GM12875 (cell line): ENCODE measurements around the gene STXBP3.
"Not testable (repeated sequence)": the region's sequence is repeated elsewhere in the genome, so short reads cannot be mapped to it uniquely, and the experiment has no call there.

Experiments
- H3K4me3 ChIP-seq: one replicate; pipeline ENCODE4 v1.5.1; 2011; ENCODE audit warnings: low read depth, low read length, control low read depth
- TF ChIP-seq, protein P1 (sequence below): IDR thresholded peaks from 2 replicates; pipeline ENCODE4 v1.5.1; 2011; ENCODE audit warnings: low read depth, mild to moderate bottlenecking, control low read depth, inconsistent platforms, low read length, moderate library complexity, borderline replicate concordance; ENCODE audit not compliant: insufficient read depth

The STXBP3 gene

DNA sequence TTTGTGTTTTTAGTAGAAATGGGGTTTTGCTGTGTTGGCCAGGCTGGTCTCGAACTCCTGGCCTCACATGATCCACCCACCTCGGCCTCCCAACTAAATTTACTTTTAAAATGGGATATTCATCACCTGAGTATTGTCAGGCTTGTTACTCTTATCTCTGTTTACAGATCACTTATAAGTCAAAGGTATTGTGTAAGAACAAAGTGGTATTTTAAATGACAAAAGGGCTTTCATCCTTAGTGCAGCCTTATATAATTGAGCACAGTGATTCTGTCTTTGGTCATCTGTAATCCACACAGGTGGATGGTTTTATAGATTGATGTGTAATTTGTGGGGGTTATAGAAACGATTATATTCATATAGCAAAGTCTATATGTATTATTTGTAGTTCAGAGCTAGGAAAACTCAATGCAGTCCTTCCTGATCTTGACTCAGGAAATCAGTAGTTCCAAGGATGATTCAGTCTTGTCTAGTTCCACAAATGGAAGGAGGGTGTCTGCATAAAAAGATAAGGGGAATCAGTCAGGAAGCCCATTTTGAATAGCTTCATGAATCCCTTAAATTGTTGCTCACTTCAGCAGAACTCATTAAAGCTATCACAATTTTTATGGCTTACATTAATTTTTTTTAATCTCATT lies 34.6 kb downstream of the STXBP3 start:
- TF ChIP-seq, protein P1, sequence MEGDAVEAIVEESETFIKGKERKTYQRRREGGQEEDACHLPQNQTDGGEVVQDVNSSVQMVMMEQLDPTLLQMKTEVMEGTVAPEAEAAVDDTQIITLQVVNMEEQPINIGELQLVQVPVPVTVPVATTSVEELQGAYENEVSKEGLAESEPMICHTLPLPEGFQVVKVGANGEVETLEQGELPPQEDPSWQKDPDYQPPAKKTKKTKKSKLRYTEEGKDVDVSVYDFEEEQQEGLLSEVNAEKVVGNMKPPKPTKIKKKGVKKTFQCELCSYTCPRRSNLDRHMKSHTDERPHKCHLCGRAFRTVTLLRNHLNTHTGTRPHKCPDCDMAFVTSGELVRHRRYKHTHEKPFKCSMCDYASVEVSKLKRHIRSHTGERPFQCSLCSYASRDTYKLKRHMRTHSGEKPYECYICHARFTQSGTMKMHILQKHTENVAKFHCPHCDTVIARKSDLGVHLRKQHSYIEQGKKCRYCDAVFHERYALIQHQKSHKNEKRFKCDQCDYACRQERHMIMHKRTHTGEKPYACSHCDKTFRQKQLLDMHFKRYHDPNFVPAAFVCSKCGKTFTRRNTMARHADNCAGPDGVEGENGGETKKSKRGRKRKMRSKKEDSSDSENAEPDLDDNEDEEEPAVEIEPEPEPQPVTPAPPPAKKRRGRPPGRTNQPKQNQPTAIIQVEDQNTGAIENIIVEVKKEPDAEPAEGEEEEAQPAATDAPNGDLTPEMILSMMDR = no peak

DNA sequence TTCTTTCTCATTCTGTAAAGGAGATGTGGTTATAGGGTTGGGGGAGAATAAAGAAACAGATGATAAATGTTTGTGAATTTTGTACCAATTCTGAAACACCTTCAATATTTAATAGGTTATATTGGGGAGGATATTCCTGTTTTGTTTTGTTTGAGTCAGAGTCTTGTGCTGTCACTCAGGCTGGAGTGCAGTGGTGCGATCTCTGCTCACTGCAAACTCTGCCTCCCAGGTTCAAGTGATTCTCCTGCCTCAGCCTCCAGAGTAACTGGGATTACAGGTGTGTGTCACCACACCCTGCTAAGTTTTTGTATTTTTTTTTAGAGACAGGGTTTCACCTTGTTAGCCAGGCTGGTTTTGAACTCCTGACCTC lies 35.1 kb downstream of the STXBP3 start:
- H3K4me3 ChIP-seq = not testable (repeated sequence)

More for the DNA sequence above, 34.6 kb downstream of the STXBP3 start:
- no peak overlapping the region for H3K4me3 ChIP-seq

DNA sequence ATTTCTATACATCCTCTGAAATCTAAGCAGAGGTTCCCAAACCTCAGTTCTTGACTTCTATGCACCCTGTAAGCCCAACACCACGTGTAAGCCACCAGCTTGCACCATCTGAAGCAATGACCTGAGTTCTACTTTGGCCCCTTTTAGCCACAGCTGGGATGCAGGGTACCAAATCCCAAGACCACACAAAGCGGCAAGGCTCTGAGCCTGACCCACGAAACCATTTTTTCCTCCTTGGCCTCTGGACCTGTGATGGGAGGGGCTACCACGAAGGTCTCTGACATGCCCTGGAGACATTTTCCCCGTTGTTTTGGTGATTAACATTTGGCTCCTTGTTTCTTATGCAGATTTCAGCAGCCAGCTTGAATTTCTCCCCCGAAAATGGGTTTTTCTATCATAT lies 38.8 kb downstream of the STXBP3 start:
- TF ChIP-seq, protein P1 = no peak
- no peak overlapping the region for H3K4me3 ChIP-seq

DNA sequence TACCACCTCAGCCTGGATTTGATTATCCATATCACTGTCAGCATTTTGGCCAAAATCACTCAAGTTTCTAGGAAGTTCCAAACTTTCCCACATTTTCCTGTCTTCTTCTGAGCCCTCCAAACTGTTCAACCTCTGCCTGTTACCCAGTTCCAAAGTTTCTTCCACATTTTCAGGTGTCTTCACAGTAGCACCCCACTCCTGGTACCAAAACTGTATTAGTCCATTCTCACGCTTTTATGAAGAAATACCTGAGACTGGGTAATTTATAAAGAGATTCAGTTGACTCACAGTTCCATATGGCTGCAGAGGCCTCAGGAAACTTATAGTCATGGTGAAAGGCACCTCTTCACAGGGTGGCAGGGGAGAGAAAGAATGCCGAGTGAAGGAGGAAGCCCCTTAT lies 39.4 kb downstream of the STXBP3 start:
- no peak overlapping the region for H3K4me3 ChIP-seq
- TF ChIP-seq, protein P1 = no peak

DNA sequence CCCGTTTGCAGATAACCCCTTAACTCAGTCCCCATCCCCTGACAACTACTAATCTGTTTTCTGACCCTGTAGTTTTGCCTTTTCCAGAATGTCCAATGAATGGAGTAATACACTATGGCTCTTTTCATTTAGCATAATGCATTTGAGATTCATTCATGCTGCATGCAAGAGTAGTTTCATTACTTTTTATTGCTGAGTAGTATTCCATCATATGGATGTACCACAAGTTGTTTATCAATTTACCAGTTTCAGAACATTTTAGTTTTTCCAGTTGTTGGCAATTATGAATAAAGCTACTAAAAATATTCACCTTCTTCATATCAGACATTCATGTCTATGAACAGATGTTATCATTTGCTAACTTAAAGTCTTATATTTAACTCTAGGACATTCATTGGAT lies 45.3 kb downstream of the STXBP3 start:
- no peak overlapping the region for H3K4me3 ChIP-seq
- TF ChIP-seq, protein P1 = no peak

DNA sequence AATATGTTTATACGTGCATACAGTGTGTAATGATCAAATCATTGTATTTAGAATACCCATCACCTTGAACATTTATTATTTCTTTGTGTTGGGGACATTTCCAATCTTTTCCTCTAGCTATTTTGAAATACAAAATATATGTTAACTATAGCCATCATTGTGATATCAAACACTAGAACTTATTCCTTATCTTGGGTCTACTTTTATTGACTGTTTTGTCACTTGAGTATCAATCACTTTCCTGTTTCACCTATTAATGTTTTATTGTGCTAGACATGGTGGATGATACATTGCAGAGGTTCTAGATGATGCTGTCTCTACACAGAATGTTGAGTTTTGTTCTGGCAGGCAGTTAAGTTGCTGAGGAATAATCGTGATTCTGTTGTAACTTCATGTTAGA lies 45.9 kb downstream of the STXBP3 start:
- H3K4me3 ChIP-seq = no peak overlapping the region
- TF ChIP-seq, protein P1 = no peak

DNA sequence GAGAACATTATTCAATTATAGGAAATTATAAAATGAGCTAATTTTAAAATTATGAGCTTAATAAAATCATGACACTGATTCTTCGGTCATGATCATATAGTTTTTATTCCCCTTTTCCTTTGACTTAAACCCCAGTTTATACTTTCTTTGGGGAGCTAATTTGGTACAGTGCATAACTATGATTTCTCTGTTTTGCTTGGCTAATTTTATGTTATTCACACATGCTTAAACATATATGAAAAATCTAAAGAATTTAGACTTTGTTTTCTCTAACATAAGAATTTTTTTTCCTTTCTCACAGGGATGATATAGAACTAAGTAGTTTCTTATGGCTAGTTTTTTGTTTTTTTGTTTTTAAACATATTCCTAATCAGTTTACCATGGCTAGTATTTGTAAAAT lies 52.5 kb downstream of the STXBP3 start:
- TF ChIP-seq, protein P1 = no peak

DNA sequence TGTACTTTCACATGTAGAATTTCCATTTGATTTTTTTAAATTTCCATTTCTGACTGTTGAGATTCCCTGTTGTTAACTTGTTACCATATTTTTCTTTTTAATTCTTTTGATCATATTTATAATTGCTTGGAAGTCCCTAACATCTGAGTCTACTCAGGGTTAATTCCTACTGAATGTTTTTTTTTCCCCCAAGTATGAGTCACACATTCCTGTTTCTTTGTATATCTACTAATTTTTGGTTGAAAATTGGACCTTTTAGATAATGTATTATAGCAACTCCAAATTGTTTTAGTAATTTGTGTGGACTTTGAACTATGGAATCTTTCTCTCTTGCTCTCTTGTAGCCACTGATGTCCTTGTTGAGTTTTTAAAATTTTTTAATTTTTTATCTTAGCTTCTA lies 54.6 kb downstream of the STXBP3 start:
- no peak overlapping the region for H3K4me3 ChIP-seq
- TF ChIP-seq, protein P1 = no peak

More for the DNA sequence above, 52.5 kb downstream of the STXBP3 start:
- H3K4me3 ChIP-seq = no peak overlapping the region
